K562 (cell line): Measurements from ENCODE around the gene TRRAP. TPM values are rescaled to one million over a fixed set of nuclear protein-coding genes. Genes with fewer than 3 reads are reported as not detected.
A peak's percentile ranks its signal among the peaks of the same experiment; 100 is the strongest.

Experiments
- BACH1 ChIP-seq: fragments of 200-800 bp; sonication (Bioruptor generic); IDR thresholded peaks from 2 replicates; pipeline ENCODE4 v1.6.1; 2016; ENCODE audit warnings: missing genetic modification characterization, missing compliant biosample characterization
- CBX1 ChIP-seq: sonication (generic); IDR thresholded peaks from 2 replicates; pipeline ENCODE4 v1.6.1; 2016; ENCODE audit warnings: antibody characterized with exemption, low read depth, mild to moderate bottlenecking
- ETS1 ChIP-seq: conservative IDR thresholded peaks from 2 replicates; pipeline ENCODE4 v1.6.1; 2011; ENCODE audit warnings: low read depth, mild to moderate bottlenecking, low read length; ENCODE audit not compliant: control insufficient read depth
- EZH2 ChIP-seq: IDR thresholded peaks from 2 replicates; pipeline ENCODE4 v1.6.1; 2012; ENCODE audit warnings: low read depth, mild to moderate bottlenecking, inconsistent platforms, low read length, borderline replicate concordance
- JUNB ChIP-seq: fragments of 450-650 bp; formaldehyde crosslinking; conservative IDR thresholded peaks from 2 replicates; pipeline ENCODE4 v1.4.0; 2020; ENCODE audit warnings: mild to moderate bottlenecking
- KAT7 ChIP-seq: sonication (generic); formaldehyde crosslinking; IDR thresholded peaks from 2 replicates; pipeline ENCODE4 v1.8.0; 2022; ENCODE audit warnings: missing genetic modification reagents, mild to moderate bottlenecking, borderline replicate concordance
- LCOR ChIP-seq: sonication (generic); formaldehyde crosslinking; IDR thresholded peaks from 2 replicates; pipeline ENCODE4 v1.8.0; 2022; ENCODE audit warnings: mild to moderate bottlenecking, missing genetic modification reagents
- MAZ ChIP-seq, 2 experiments: fragments of 450-650 bp in 1 of 2; sonication (generic) in 1 of 2; formaldehyde crosslinking; IDR thresholded peaks in 1 of 2; conservative IDR thresholded peaks in 1 of 2; 2 replicates each; pipeline versions ENCODE4 v1.4.0 to v1.5.0; 2020; ENCODE audit warnings: mild to moderate bottlenecking in 1 of 2, missing genetic modification reagents in 1 of 2
- PHB2 ChIP-seq: fragments of 450-650 bp; IDR thresholded peaks from 2 replicates; pipeline ENCODE4 v1.6.1; 2017; ENCODE audit warnings: low read depth
- SIN3A ChIP-seq, 2 experiments: fragments of 150-350 bp in 1 of 2; IDR thresholded peaks; 2 replicates each; pipeline ENCODE4 v1.6.1; 2011 to 2016; ENCODE audit warnings: borderline replicate concordance in 2 of 2, low read depth in 2 of 2, low read length in 2 of 2, mild to moderate bottlenecking in 2 of 2, moderate library complexity in 2 of 2; ENCODE audit not compliant: control insufficient read depth in 1 of 2
- TEAD1 ChIP-seq, 2 experiments: fragments of 450-650 bp in 1 of 2; sonication (generic) in 1 of 2; formaldehyde crosslinking; IDR thresholded peaks; 2 replicates each; pipeline versions ENCODE4 v1.4.0 to v1.8.0; 2020 to 2022; ENCODE audit warnings: mild to moderate bottlenecking in 2 of 2, missing genetic modification reagents in 1 of 2
- TRIM24 ChIP-seq, 2 experiments: fragments of 450-650 bp; IDR thresholded peaks; 2 replicates each; pipeline ENCODE4 v1.6.1; 2016
- ZBTB17 ChIP-seq: fragments of 450-650 bp; formaldehyde crosslinking; IDR thresholded peaks from 2 replicates; pipeline ENCODE4 v1.4.0; 2020; ENCODE audit warnings: mild to moderate bottlenecking
- ZBTB34 ChIP-seq: fragments of 250-450 bp; sonication (Bioruptor Pico); IDR thresholded peaks from 2 replicates; pipeline ENCODE4 v1.8.0; 2021; ENCODE audit warnings: mild to moderate bottlenecking, moderate library complexity
- ZNF23 ChIP-seq: fragments of 250-450 bp; sonication (Bioruptor Pico); IDR thresholded peaks from 2 replicates; pipeline ENCODE4 v1.4.0; 2020; ENCODE audit warnings: mild to moderate bottlenecking
- ZNF445 ChIP-seq: fragments of 250-450 bp; sonication (Bioruptor Pico); IDR thresholded peaks from 2 replicates; pipeline ENCODE4 v1.4.0; 2020; ENCODE audit warnings: low read depth, mild to moderate bottlenecking, moderate library complexity
- ZNF518B ChIP-seq: fragments of 250-450 bp; sonication (Bioruptor Pico); IDR thresholded peaks from 2 replicates; pipeline ENCODE4 v1.5.0; 2021; ENCODE audit warnings: mild to moderate bottlenecking, moderate library complexity
- polyA plus RNA-seq, 8 experiments: library from polyadenylated mRNA; depleted of rRNA in 4 of 8; stranded (reverse) in 5 of 8; unstranded in 3 of 8; fragments of >200 nt; fragmentation: Nextera tagmentation in 2 of 8; fragmentation: Illumina TruSeq in 1 of 8; extraction: Ambion mirVana in 2 of 8; extraction: Trizol in 1 of 8; gene quantifications; 2 replicates each; pipeline versions ENCODE4 v1.2.1 to v1.2.3, GENCODE V29; 2011 to 2014; ENCODE audit warnings: inconsistent platforms in 1 of 8, missing spikeins in 1 of 8
- total RNA-seq, 7 experiments: library from RNA; depleted of rRNA in 6 of 7; stranded (reverse); fragments of >200 nt in 6 of 7; fragmentation: Illumina TruSeq in 2 of 7; extraction: Trizol in 2 of 7; gene quantifications; 2 replicates each; pipeline versions ENCODE4 v1.2.1 to v1.2.3, GENCODE V29; 2011 to 2021; ENCODE audit warnings: low replicate concordance in 1 of 7

Gene TRRAP
- total and polyA plus RNA-seq, 9 of the 15 experiments (the other 6 are each of a cell fraction or from before 2014, with no cell fraction given), result 1.3 to 47.2 (median 9.7) TPM

GRCh38 chr7:98878365-98879197 is at the start of gene TRRAP (continued):
- TF ChIP-seq LCOR (CRISPR knock-in tag) (peak; percentile 53; the same call in 1 of the 2 replicates), ZBTB34 (CRISPR knock-in tag) (no peak), BACH1 (no peak), PHB2 (no peak), KAT7 (0 out of 2 replicates have a peak, but pooled peaks have one; percentile 53), CBX1 (peak; percentile 20; the same call in 1 of the 2 replicates), ZNF23 (CRISPR knock-in tag) (no peak), ZBTB17 (CRISPR knock-in tag) (no peak; the same call in none of the 2 replicates), ETS1 (peak; percentile 67; the same call in 1 of the 2 replicates), ZNF518B (CRISPR knock-in tag) (no peak), ZNF445 (no peak), JUNB (CRISPR knock-in tag) (no peak), SIN3A (IDR thresholded peaks at IDR 0.05; ENCODE audit: borderline replicate concordance in 2 of 2, control insufficient read depth in 1 of 2, low read depth in 2 of 2, low read length in 2 of 2) (no peak; a peak in 2 of 4 replicates), TEAD1 (CRISPR knock-in tag; IDR thresholded peaks at IDR 0.05) (peak in 1 of 2 experiments; percentile 76; a peak in 1 of 4 replicates), TRIM24 (IDR thresholded peaks at IDR 0.05) (peak in 1 of 2 experiments; percentile 44; a peak in 2 of 4 replicates), EZH2 (no peak), MAZ (CRISPR knock-in tag; conservative IDR thresholded peaks at IDR 0.05 in 1 of 2, IDR thresholded peaks at IDR 0.05 in 1 of 2) (peak; percentile 80 to 97)
